Keratinocyte (primary cell): ENCODE data around the gene ITPA.

Experiments
- EZH2 ChIP-seq: IDR thresholded peaks from one replicate; pipeline ENCODE4 v1.6.1; 2012; ENCODE audit warnings: inconsistent platforms, mild to moderate bottlenecking, low read length, moderate library complexity
- TF ChIP-seq, protein P1 (sequence below), 3 experiments: IDR thresholded peaks in 1 of 3; conservative IDR thresholded peaks in 1 of 3; optimal IDR thresholded peaks in 1 of 3; 2 replicates in 2 of 3; 3 replicates in 1 of 3; pipeline versions ENCODE3 to v1.5.1; 2011; ENCODE audit warnings: low read length in 3 of 3, mild to moderate bottlenecking in 3 of 3, moderate library complexity in 2 of 3, control low read depth in 1 of 3, inconsistent platforms in 1 of 3; ENCODE audit not compliant: insufficient read depth in 2 of 3; ENCODE audit errors: extremely low read depth in 1 of 3

DNA sequence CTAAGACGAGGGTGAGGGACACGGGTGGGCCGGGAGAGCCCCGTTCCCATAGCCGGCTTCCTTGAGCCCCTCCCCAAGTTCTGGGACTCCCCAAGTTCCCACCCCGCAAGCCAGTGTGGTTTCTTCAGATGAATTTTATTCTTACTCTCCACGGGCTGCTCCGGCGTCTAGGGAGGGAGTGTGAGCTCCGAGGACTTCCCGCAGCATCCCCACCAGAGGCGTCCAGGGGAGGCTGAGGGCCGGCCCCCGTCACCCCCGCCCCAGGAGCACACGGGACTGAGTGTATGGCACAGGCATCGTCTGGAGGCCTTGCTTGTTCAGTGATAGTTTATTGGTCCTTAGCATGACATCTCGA lies 39.7 kb downstream of the ITPA start:
- TF ChIP-seq, protein P1, sequence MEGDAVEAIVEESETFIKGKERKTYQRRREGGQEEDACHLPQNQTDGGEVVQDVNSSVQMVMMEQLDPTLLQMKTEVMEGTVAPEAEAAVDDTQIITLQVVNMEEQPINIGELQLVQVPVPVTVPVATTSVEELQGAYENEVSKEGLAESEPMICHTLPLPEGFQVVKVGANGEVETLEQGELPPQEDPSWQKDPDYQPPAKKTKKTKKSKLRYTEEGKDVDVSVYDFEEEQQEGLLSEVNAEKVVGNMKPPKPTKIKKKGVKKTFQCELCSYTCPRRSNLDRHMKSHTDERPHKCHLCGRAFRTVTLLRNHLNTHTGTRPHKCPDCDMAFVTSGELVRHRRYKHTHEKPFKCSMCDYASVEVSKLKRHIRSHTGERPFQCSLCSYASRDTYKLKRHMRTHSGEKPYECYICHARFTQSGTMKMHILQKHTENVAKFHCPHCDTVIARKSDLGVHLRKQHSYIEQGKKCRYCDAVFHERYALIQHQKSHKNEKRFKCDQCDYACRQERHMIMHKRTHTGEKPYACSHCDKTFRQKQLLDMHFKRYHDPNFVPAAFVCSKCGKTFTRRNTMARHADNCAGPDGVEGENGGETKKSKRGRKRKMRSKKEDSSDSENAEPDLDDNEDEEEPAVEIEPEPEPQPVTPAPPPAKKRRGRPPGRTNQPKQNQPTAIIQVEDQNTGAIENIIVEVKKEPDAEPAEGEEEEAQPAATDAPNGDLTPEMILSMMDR (optimal IDR thresholded peaks at IDR 0.05 in 1 of 3, IDR thresholded peaks at IDR 0.05 in 1 of 3, conservative IDR thresholded peaks at IDR 0.05 in 1 of 3; ENCODE audit: extremely low read depth in 1 of 3, insufficient read depth in 2 of 3, low read length in 3 of 3) = no peak
- no peak for TF ChIP-seq EZH2
